ENCODE measurements around the gene MAP2K2. TPM values are rescaled to one million over a fixed set of nuclear protein-coding genes. Genes with fewer than 3 reads are reported as not detected.
A peak's percentile ranks its signal among the peaks of the same experiment; 100 is the strongest.

Gene MAP2K2
- total and polyA plus RNA-seq, 9 of the 15 experiments (the other 6 are each of a cell fraction or from before 2014, with no cell fraction given): 1.0 to 151 (median 58.3) TPM

DNA sequence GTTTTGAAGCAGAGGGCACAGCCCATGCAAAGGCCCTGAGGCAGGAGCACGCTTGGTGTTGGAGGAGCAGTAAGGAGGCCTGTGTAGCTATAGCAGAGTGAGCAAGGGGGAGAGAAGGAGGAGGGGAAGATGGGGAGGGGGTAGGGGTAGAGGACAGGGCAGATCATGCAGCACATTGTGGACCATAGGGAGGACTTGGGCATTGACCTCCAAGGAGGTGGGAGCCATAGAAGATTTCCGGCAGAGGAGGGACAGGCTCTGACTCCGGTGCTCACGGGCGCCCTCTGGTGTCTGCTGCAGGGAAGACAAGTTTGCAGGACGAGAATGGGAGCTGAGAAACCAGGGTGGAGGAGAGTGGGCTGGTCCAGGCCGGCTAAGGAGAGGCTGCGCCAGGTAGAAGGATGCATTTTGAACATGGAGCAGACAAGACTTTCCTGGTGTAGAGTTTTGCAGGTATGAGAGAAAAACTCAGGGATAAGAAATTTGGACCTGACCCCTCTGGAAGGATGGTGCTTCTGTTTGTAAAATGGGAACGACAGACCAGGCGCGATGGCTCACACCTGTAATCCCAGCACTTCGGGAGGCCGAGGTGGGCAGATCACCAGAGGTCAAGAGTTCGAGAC lies 15.8 kb upstream of the MAP2K2 start (continued):
- TF ChIP-seq, protein P1, sequence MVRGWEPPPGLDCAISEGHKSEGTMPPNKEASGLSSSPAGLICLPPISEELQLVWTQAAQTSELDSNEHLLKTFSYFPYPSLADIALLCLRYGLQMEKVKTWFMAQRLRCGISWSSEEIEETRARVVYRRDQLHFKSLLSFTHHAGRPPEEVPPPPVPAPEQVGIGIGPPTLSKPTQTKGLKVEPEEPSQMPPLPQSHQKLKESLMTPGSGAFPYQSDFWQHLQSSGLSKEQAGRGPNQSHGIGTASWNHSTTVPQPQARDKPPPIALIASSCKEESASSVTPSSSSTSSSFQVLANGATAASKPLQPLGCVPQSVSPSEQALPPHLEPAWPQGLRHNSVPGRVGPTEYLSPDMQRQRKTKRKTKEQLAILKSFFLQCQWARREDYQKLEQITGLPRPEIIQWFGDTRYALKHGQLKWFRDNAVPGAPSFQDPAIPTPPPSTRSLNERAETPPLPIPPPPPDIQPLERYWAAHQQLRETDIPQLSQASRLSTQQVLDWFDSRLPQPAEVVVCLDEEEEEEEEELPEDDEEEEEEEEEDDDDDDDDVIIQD (CRISPR knock-in tag; IDR thresholded peaks at IDR 0.05): no peak
- TF ChIP-seq NFXL1 (CRISPR knock-in tag; IDR thresholded peaks at IDR 0.05): no peak
- no peak for TF ChIP-seq ZNF41 (CRISPR knock-in tag; conservative IDR thresholded peaks at IDR 0.05)
- 0 out of 2 replicates have a peak, but pooled peaks have one; percentile 60 for TF ChIP-seq RB1 (IDR thresholded peaks at IDR 0.05; ENCODE audit: low read depth)
- peak; percentile 83 for TF ChIP-seq RBM25 (IDR thresholded peaks at IDR 0.05; ENCODE audit: low read depth, low read length, severe bottlenecking)
- TF ChIP-seq HDAC2 (IDR thresholded peaks at IDR 0.05): peak; percentile 86; the same call in 1 of the 2 replicates
- peak; percentile 65; the same call in 1 of the 2 replicates for TF ChIP-seq CC2D1A (IDR thresholded peaks at IDR 0.05)
- TF ChIP-seq, protein P2, sequence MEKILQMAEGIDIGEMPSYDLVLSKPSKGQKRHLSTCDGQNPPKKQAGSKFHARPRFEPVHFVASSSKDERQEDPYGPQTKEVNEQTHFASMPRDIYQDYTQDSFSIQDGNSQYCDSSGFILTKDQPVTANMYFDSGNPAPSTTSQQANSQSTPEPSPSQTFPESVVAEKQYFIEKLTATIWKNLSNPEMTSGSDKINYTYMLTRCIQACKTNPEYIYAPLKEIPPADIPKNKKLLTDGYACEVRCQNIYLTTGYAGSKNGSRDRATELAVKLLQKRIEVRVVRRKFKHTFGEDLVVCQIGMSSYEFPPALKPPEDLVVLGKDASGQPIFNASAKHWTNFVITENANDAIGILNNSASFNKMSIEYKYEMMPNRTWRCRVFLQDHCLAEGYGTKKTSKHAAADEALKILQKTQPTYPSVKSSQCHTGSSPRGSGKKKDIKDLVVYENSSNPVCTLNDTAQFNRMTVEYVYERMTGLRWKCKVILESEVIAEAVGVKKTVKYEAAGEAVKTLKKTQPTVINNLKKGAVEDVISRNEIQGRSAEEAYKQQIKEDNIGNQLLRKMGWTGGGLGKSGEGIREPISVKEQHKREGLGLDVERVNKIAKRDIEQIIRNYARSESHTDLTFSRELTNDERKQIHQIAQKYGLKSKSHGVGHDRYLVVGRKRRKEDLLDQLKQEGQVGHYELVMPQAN (IDR thresholded peaks at IDR 0.05; ENCODE audit: borderline replicate concordance): no peak
- no peak for TF ChIP-seq CSDE1 (IDR thresholded peaks at IDR 0.05)
- TF ChIP-seq, protein P3, sequence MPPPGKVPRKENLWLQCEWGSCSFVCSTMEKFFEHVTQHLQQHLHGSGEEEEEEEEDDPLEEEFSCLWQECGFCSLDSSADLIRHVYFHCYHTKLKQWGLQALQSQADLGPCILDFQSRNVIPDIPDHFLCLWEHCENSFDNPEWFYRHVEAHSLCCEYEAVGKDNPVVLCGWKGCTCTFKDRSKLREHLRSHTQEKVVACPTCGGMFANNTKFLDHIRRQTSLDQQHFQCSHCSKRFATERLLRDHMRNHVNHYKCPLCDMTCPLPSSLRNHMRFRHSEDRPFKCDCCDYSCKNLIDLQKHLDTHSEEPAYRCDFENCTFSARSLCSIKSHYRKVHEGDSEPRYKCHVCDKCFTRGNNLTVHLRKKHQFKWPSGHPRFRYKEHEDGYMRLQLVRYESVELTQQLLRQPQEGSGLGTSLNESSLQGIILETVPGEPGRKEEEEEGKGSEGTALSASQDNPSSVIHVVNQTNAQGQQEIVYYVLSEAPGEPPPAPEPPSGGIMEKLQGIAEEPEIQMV (tag; conservative IDR thresholded peaks at IDR 0.05; ENCODE audit: low read depth): peak; percentile 63; the same call in 1 of the 2 replicates
- peak; percentile 91 for TF ChIP-seq ZFP36 (IDR thresholded peaks at IDR 0.05; ENCODE audit: low read depth, low read length, partially characterized antibody)
- peak; percentile 49 for TF ChIP-seq KLF16 (IDR thresholded peaks at IDR 0.05)
- TF ChIP-seq ZNF12 (CRISPR knock-in tag; IDR thresholded peaks at IDR 0.05): no peak
- TF ChIP-seq DPF2 (IDR thresholded peaks at IDR 0.05): no peak
- peak in 1 of 2 experiments; percentile 61; a peak in 2 of 4 replicates for TF ChIP-seq HDAC1 (IDR thresholded peaks at IDR 0.05)
- TF ChIP-seq, protein P4, sequence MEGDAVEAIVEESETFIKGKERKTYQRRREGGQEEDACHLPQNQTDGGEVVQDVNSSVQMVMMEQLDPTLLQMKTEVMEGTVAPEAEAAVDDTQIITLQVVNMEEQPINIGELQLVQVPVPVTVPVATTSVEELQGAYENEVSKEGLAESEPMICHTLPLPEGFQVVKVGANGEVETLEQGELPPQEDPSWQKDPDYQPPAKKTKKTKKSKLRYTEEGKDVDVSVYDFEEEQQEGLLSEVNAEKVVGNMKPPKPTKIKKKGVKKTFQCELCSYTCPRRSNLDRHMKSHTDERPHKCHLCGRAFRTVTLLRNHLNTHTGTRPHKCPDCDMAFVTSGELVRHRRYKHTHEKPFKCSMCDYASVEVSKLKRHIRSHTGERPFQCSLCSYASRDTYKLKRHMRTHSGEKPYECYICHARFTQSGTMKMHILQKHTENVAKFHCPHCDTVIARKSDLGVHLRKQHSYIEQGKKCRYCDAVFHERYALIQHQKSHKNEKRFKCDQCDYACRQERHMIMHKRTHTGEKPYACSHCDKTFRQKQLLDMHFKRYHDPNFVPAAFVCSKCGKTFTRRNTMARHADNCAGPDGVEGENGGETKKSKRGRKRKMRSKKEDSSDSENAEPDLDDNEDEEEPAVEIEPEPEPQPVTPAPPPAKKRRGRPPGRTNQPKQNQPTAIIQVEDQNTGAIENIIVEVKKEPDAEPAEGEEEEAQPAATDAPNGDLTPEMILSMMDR (IDR thresholded peaks at IDR 0.05 in 2 of 3, conservative IDR thresholded peaks at IDR 0.05 in 1 of 3; ENCODE audit: insufficient read depth in 2 of 3, low read depth in 1 of 3, low read length in 3 of 3): peak; percentile 92 to 94 (median 93)
- TF ChIP-seq, protein P5, sequence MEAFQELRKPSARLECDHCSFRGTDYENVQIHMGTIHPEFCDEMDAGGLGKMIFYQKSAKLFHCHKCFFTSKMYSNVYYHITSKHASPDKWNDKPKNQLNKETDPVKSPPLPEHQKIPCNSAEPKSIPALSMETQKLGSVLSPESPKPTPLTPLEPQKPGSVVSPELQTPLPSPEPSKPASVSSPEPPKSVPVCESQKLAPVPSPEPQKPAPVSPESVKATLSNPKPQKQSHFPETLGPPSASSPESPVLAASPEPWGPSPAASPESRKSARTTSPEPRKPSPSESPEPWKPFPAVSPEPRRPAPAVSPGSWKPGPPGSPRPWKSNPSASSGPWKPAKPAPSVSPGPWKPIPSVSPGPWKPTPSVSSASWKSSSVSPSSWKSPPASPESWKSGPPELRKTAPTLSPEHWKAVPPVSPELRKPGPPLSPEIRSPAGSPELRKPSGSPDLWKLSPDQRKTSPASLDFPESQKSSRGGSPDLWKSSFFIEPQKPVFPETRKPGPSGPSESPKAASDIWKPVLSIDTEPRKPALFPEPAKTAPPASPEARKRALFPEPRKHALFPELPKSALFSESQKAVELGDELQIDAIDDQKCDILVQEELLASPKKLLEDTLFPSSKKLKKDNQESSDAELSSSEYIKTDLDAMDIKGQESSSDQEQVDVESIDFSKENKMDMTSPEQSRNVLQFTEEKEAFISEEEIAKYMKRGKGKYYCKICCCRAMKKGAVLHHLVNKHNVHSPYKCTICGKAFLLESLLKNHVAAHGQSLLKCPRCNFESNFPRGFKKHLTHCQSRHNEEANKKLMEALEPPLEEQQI (IDR thresholded peaks at IDR 0.05): no peak
